Kidney epithelial cell (primary cell): ENCODE results near the gene TIMM44. TPM values are rescaled to one million over a fixed set of nuclear protein-coding genes. Genes with fewer than 3 reads are reported as not detected.

Source experiments
- DNase-seq: peaks from one replicate; pipeline ENCODE4 v3.0.0-alpha.2; 2010; ENCODE audit warnings: low read depth
- H3K27me3 ChIP-seq: 2 replicates; pipeline ENCODE4 v1.6.0; 2011; ENCODE audit warnings: low read length; ENCODE audit not compliant: control insufficient read depth, insufficient read depth
- H3K36me3 ChIP-seq: 2 replicates; pipeline ENCODE4 v1.5.1; 2011; ENCODE audit warnings: low read length; ENCODE audit not compliant: control insufficient read depth, insufficient read depth
- H3K4me3 ChIP-seq: 2 replicates; pipeline ENCODE4 v1.5.1; 2011; ENCODE audit warnings: low read depth, mild to moderate bottlenecking, control low read depth, low read length
- total RNA-seq: library from RNA; depleted of rRNA; stranded (reverse); fragments of >200 nt; gene quantifications from 2 replicates; pipeline ENCODE4 v1.2.3, GENCODE V29; 2015
- TF ChIP-seq, protein P1 (sequence below): IDR thresholded peaks from 2 replicates; pipeline ENCODE4 v1.5.1; 2011; ENCODE audit warnings: mild to moderate bottlenecking, moderate library complexity, low read length, control low read depth, inconsistent platforms; ENCODE audit not compliant: insufficient read depth, poor library complexity, severe bottlenecking

Gene TIMM44
- total RNA-seq, 1 donor from 2014 or later, result 83.9 TPM

- no peak overlapping the region for H3K4me3 ChIP-seq
- no peaks in the 10 kb centered on the region for H3K36me3 ChIP-seq
- peaks cover 9% of the 10 kb centered on the region for H3K27me3 ChIP-seq
- TF ChIP-seq, protein P1, sequence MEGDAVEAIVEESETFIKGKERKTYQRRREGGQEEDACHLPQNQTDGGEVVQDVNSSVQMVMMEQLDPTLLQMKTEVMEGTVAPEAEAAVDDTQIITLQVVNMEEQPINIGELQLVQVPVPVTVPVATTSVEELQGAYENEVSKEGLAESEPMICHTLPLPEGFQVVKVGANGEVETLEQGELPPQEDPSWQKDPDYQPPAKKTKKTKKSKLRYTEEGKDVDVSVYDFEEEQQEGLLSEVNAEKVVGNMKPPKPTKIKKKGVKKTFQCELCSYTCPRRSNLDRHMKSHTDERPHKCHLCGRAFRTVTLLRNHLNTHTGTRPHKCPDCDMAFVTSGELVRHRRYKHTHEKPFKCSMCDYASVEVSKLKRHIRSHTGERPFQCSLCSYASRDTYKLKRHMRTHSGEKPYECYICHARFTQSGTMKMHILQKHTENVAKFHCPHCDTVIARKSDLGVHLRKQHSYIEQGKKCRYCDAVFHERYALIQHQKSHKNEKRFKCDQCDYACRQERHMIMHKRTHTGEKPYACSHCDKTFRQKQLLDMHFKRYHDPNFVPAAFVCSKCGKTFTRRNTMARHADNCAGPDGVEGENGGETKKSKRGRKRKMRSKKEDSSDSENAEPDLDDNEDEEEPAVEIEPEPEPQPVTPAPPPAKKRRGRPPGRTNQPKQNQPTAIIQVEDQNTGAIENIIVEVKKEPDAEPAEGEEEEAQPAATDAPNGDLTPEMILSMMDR, result no peak
- DNase-seq, result no peak
Observed at GRCh38 chr19:7879111-7879807, 64.2 kb downstream of the TIMM44 start.

DNA sequence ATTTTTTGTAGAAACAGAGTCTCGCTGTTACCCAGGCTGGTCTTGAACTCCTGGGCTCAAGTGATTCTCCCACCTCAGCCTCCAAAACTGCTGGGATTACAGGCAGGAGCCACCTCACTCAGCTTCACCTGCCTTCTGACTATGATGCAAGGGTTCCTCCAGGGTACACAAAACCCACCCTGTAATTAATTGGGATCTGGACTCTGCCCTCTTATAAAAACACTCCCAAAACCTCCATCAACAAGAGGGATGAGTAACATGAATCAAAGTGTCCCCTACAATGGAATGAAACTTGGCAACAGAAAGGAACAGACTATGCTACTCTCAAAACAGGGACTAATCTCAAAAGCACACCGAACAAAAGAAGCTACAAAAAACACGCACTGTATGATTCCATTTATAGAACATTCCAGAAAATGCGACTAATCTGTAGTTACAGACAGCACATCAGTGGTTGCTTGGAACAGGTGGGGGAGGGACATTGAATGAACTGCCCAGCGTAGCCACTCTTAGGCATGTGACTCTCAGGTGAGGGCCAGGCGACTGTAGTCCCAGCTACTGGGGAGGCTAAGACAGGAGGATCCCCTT lies 66.1 kb downstream of the TIMM44 start:
- no peak for DNase-seq
- Histone ChIP-seq H3K4me3 (no peak overlapping the region), H3K36me3 (no peaks in the 10 kb centered on the region), H3K27me3 (peaks cover 24% of the 10 kb centered on the region)
- TF ChIP-seq, protein P1, result no peak

Other genes starting within 250 kb of the TIMM44 start
- gene FCER2, start 241.5 kb downstream of the TIMM44 start, total RNA-seq, result not detected in 2 replicates
- not detected in 2 replicates for gene CLEC4G, start 211.6 kb downstream of the TIMM44 start, total RNA-seq
- gene CD209, start 196.1 kb downstream of the TIMM44 start, total RNA-seq, result 0.04 and 0.07 TPM in 2 replicates
- 0.27 TPM in 1 of 2 replicates, not detected in the other for gene CLEC4M, start 180.4 kb downstream of the TIMM44 start, total RNA-seq
- 9.9 and 16.4 TPM in 2 replicates for gene EVI5L, start 113.4 kb downstream of the TIMM44 start, total RNA-seq
- 1.0 and 1.2 TPM in 2 replicates for gene PRR36, start 69.3 kb downstream of the TIMM44 start, total RNA-seq
- gene LRRC8E, start 55.2 kb downstream of the TIMM44 start, total RNA-seq, result 11.6 and 15.1 TPM in 2 replicates
- gene MAP2K7, start 39.8 kb downstream of the TIMM44 start, total RNA-seq, result 15.0 and 19.7 TPM in 2 replicates
- gene TGFBR3L, start 28.8 kb downstream of the TIMM44 start, total RNA-seq, result 0.14 and 4.5 TPM in 2 replicates
- 32.0 and 33.3 TPM in 2 replicates for gene SNAPC2, start 23.3 kb downstream of the TIMM44 start, total RNA-seq
- 15.7 and 16.1 TPM in 2 replicates for gene CTXN1, start 17.5 kb downstream of the TIMM44 start, total RNA-seq
- gene ELAVL1, start 62.0 kb upstream of the TIMM44 start, total RNA-seq, result 62.3 and 65.9 TPM in 2 replicates
- not detected in 2 replicates for gene CCL25, start 109.1 kb upstream of the TIMM44 start, total RNA-seq
- gene FBN3, start 205.9 kb upstream of the TIMM44 start, total RNA-seq, result 0.04 and 2.9 TPM in 2 replicates